ENCODE measurements around the gene ZG16B. TPM values are rescaled to one million over a fixed set of nuclear protein-coding genes. Genes with fewer than 3 reads are reported as not detected.

The ZG16B gene
- total and polyA plus RNA-seq, 2 of the 8 experiments (the other 6 are each of a cell fraction or from before 2014, with no cell fraction given): 0.11 TPM; not detected in 1

DNA sequence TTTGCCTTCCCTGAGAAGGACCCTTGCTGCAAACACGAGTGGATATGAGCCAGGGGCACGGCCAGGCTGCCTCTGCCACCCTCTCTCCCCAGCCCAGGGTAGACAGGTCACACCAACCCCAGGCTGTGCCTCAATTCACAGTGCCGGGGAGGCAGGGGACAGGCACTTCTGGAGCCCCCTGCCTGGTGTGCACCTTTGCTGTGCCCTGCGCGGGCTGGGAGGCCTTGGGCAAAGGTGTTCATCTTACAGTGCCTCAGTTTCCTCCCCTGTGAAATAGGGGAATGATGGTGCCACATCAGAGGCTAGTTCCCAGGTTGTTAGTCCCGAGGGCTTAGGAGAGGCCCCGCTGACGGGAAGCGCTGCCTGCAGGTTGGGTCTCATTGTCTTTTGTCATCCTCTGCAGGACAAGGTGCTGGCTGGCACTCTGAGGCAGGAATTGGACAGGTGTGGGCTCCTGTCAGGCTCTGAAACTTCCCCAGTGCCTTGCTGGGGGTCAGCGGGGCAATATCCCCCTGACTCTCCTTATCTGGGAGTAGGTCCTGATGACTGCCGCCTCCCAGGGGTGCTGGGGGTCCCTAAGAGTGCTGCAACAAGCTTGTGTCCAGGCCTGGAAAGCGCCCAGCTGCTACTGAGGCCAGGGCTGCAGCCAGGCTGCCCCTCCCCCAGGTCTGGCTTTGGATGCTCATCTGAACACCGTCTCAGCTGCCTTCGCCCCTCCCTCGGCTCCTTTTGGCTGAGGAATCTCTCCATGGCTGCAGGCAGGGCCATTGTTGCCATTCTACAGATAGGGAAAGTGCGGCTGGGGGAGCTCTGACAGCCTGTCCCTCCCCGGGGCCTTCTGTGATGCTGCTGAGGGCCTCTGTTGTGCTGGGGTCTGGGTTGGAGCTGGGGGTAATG, 9.9 kb upstream of the ZG16B start (continued):
- TF ChIP-seq RBBP5 (IDR thresholded peaks at IDR 0.05; ENCODE audit: borderline replicate concordance, low read depth, low read length) (no peak), TAF7 (optimal IDR thresholded peaks at IDR 0.05; ENCODE audit: borderline replicate concordance, low read depth, low read length) (no peak), ATF2 (IDR thresholded peaks at IDR 0.05; ENCODE audit: low read length) (no peak), FOSL1 (IDR thresholded peaks at IDR 0.05; ENCODE audit: insufficient read depth, low read depth, low read length) (no peak), BCL11A (IDR thresholded peaks at IDR 0.05; ENCODE audit: low read depth in 2 of 2, low read length in 2 of 2) (no peak), EZH2 (IDR thresholded peaks at IDR 0.05; ENCODE audit: low read depth, low read length, severe bottlenecking) (no peak)

Measured in H1 (cell line).